ENCODE measurements around the gene TMEM213. TPM values are rescaled to one million over a fixed set of nuclear protein-coding genes. Genes with fewer than 3 reads are reported as not detected.

TMEM213 gene, protein sequence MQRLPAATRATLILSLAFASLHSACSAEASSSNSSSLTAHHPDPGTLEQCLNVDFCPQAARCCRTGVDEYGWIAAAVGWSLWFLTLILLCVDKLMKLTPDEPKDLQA
- total RNA-seq, result under 1 TPM in 1 of 2 donors, not detected in 1; 0.18 TPM

DNA sequence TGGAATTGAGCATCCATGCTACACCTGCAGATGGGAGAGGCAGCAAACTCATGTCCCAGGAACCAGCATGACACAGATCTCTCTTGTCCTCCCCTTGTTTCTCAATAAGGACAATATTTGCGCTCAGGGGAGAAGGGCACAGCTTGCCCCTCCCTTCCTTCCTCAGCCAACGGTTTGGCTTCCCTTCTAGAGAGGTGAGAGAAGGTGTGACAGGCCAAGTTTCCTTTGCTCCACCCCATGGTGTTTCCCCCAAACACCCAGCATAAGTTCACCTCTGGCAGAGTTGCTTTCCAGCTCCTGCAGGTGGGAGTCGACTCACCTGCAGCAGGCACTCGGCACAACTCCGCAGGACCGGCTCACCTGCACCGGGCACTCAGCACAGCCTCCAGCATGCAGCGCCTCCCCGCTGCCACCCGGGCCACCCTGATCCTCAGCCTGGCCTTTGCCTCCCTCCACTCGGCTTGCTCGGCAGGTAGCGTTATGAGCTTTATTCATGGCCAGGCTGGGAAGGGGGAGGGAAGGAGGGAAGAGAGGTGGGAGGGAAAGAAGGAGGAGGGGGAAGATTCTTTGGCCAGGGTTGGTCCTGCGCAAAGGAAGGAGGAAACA is at the start of gene TMEM213, which contains the start of gene ATP6V0A4:
Gene TMEM213, plus strand, starts transcription at position 280 of the 606 bp plus-strand sequence. Its CDS starts 111 bp downstream, at position 391.
Gene ATP6V0A4, minus strand, starts transcription at position 482 of the 606 bp plus-strand sequence. CDS start 26,949 bp downstream, outside the sequence.
- Mint-ChIP-seq H3K36me3 (no peaks in the 10 kb centered on the region), H3K9me3 (peaks cover 0 to 5% of the 10 kb centered on the region in 2 donors), H3K27ac (no peak within 1 kb of the TSS)
- ATAC-seq (no peak), DNase-seq (ENCODE audit: low spot score in 2 of 2) (no peak)

DNA sequence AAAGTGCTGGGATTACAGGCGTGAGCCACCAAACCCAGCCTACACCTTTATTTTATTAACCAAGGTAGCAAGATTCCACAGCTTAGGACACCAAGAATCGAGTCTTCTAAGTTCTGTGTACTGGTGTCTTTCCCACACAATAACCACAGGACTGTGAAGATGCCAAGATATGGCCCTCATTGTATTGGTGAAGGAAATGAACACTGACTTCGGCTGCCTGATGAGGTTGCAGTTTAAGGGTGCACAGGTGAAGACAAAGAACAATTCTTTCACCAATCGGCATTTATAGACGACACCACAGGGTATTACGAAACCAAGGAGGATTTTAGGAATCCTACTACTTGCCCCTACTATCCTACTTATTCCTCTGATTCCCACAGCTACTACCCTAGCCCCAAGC is 49.1 kb upstream of the TMEM213 start:
- H3K36me3 Mint-ChIP-seq, result peaks cover 0 to 8% of the 10 kb centered on the region in 2 donors
- peaks cover 0 to 5% of the 10 kb centered on the region in 2 donors for H3K9me3 Mint-ChIP-seq
- ATAC-seq, result no peak
- no peak for DNase-seq (ENCODE audit: low spot score in 2 of 2)
- peak overlapping the region in 1 of 2 donors; percentile 25 for H3K27ac Mint-ChIP-seq

- Mint-ChIP-seq H3K36me3 (peaks cover 0 to 8% of the 10 kb centered on the region in 2 donors), H3K27ac (no peak overlapping the region), H3K9me3 (peaks cover 0 to 5% of the 10 kb centered on the region in 2 donors)
- DNase-seq (ENCODE audit: low spot score in 2 of 2) (no peak), ATAC-seq (no peak)
Measured at GRCh38 chr7:138749960-138750359, 47.8 kb upstream of the TMEM213 start.

- DNase-seq (ENCODE audit: low spot score in 2 of 2) (no peak), ATAC-seq (no peak)
- H3K27ac Mint-ChIP-seq, result peak overlapping the region in 1 of 2 donors; percentile 18
- H3K36me3 Mint-ChIP-seq, result peaks cover 0 to 8% of the 10 kb centered on the region in 2 donors
- H3K9me3 Mint-ChIP-seq, result peaks cover 0 to 5% of the 10 kb centered on the region in 2 donors
Measured at GRCh38 chr7:138750473-138750872, 47.3 kb upstream of the TMEM213 start.

DNA sequence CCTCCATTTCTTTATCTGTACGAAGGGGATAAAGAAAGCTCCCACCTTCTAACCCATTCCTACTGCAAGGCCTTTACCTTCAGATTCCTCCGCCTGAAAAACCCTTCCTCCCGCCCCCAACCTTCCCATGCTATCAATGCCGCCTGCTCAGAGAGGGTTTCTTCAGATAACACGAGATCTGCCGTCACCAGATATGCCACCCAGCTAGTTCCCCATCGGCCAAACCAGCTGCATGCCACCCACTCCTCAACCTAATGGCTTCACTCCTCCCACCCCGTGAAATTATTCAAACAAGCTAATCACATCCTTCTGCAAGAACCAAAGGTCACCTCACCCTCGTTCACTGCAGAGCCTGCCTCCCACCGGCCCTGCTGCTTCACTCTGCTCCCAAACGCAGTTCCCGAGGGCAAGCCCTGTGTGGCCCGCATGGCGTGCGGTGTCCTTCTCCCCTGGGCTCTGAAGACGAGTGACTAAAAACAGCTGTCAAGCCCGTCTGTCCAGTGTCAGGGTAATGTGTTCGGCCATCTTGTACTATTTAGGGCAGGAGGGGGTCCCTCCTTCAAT is 46.8 kb upstream of the TMEM213 start:
- H3K36me3 Mint-ChIP-seq, result peaks cover 0 to 8% of the 10 kb centered on the region in 2 donors
- H3K9me3 Mint-ChIP-seq, result peaks cover 0 to 5% of the 10 kb centered on the region in 2 donors
- no peak for ATAC-seq
- no peak for DNase-seq (ENCODE audit: low spot score in 2 of 2)
- H3K27ac Mint-ChIP-seq, result peak overlapping the region in 1 of 2 donors; percentile 18

- ATAC-seq, result peak; percentile 97 to 98
- peak; percentile 78 to 94 for DNase-seq (ENCODE audit: low spot score in 2 of 2)
- Mint-ChIP-seq H3K36me3 (peaks cover 0 to 8% of the 10 kb centered on the region in 2 donors), H3K9me3 (peaks cover 0 to 5% of the 10 kb centered on the region in 2 donors), H3K27ac (peak overlapping the region; percentile 62 to 80)
Measured at GRCh38 chr7:138752518-138753149, 45.2 kb upstream of the TMEM213 start.

- Mint-ChIP-seq H3K27ac (peak overlapping the region; percentile 52 to 80), H3K36me3 (peaks cover 0 to 8% of the 10 kb centered on the region in 2 donors), H3K9me3 (peaks cover 0 to 5% of the 10 kb centered on the region in 2 donors)
- no peak for DNase-seq (ENCODE audit: low spot score in 2 of 2)
- ATAC-seq, result no peak
Measured at GRCh38 chr7:138753150-138753518, 44.7 kb upstream of the TMEM213 start.

DNA sequence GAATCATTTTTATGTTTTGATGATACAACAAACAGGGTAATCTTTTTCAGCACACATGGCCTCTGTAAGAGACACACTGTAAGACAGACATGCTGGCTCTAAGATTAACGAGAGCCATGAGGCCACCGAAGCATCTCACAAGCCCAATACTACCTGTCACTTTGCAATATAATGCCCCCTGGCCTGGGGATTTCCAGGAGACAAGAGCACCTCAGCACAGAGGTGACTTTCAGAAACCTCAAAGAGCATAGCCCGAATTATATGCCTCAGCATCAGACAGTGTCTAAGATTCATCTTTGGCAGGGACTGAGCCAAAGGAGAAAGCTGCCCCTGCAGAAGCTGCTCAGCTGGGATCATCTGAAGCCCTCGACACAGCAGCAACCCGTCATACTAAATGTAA is 44.2 kb upstream of the TMEM213 start:
- no peak for DNase-seq (ENCODE audit: low spot score in 2 of 2)
- ATAC-seq, result no peak
- Mint-ChIP-seq H3K36me3 (peaks cover 0 to 8% of the 10 kb centered on the region in 2 donors), H3K9me3 (peaks cover 0 to 5% of the 10 kb centered on the region in 2 donors), H3K27ac (peak overlapping the region; percentile 72 to 80)

GRCh38 chr7:138755331-138755747 is 42.5 kb upstream of the TMEM213 start:
- DNase-seq (ENCODE audit: low spot score in 2 of 2) (no peak), ATAC-seq (no peak)
- H3K9me3 Mint-ChIP-seq, result peaks cover 0 to 5% of the 10 kb centered on the region in 2 donors
- H3K27ac Mint-ChIP-seq, result peak overlapping the region in 1 of 2 donors; percentile 40
- H3K36me3 Mint-ChIP-seq, result no peaks in the 10 kb centered on the region

DNA sequence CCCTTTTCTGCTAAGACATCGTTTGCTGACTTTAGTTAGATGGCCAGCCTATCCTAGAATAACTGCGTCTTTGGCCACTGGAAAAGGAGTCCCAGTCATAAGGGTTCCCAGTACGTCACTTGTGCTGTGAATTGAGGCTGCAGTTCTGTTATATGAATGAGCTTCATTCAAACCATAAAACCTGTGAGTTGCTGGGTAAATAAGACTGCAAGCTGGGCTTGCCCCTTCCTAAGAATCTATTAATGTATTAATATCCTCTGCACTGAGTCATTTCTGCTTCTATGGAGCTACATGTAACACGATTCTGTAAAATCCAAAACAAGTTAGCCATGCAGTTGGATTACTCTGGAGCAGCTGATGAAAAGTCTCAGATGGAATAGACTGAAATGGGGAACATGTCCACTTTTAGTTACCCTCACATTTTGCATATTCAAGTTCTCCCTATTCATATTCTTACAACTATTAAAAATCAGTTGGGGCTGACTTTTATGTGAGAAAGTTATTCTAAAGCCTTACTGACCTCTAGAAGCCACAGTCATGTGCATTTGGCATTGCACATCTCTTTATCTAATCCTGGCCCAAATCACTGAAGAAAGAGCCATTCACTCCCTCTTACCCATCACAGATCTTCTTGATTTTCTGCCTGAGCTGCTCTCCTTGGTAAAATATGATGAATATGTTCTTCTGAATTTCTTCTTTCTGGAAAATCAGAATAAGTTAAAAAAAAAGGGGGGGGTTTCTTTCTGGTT is 41.8 kb upstream of the TMEM213 start:
- DNase-seq (ENCODE audit: low spot score in 2 of 2) (no peak), ATAC-seq (no peak)
- Mint-ChIP-seq H3K27ac (peak overlapping the region in 1 of 2 donors; percentile 40), H3K9me3 (peaks cover 0 to 5% of the 10 kb centered on the region in 2 donors), H3K36me3 (no peaks in the 10 kb centered on the region)

DNA sequence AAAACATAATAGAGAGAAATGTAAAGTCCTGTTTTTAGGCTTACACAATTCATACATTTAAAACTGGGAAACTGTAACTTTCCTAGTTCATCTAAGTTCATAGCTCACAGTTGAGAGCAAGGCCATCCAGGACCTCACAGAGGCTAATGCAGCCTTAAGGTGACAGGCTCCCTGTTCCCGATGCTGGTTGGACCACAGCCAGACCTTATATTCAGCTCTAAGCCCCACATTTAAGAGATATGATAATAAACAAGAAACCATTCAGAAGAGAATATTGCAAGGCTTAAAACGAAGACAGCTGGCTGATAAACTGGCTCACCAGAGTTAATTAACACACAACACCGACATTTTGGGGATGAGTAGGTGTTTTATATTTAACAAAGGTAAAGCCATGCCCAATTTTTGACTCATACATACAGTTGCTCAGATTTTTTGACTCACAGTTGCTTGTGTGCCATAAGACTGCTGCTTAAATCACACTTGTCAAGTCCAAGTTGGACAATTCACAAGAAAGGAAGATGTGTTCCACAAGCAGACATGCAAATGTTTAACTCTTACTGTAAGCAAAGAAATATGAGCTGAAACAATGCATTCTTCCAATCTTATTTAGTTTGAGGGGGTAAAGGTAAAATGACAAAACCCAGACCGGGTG is 41.1 kb upstream of the TMEM213 start:
- ATAC-seq (no peak), DNase-seq (ENCODE audit: low spot score in 2 of 2) (no peak)
- Mint-ChIP-seq H3K27ac (peak overlapping the region in 1 of 2 donors; percentile 48), H3K9me3 (no peaks in the 10 kb centered on the region), H3K36me3 (no peaks in the 10 kb centered on the region)

GRCh38 chr7:138768241-138768640 is 29.6 kb upstream of the TMEM213 start:
- Mint-ChIP-seq H3K27ac (no peak overlapping the region), H3K36me3 (no peaks in the 10 kb centered on the region), H3K9me3 (no peaks in the 10 kb centered on the region)
- ATAC-seq (no peak), DNase-seq (ENCODE audit: low spot score in 2 of 2) (no peak)

DNA sequence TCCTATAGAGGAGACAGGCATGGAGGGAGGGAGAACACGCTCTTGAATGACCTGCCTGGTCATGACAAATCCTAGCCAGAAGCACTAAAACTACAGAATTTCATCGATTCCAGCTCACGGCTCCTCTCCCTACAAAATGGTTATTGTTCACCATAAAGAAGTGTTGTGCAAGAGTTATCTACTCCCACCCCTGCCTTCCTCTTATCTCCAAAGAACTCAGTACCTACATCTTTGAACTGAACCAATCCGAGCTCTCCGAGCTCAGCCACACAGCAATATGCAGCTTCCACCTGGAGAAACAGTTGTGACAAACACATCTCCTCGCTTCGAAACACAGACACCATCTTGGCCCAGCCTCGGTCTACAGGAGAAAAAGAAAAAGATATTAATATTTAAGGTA is 26.9 kb upstream of the TMEM213 start:
- H3K36me3 Mint-ChIP-seq, result no peaks in the 10 kb centered on the region
- peak overlapping the region in 1 of 2 donors; percentile 12 for H3K27ac Mint-ChIP-seq
- no peak for ATAC-seq
- no peaks in the 10 kb centered on the region for H3K9me3 Mint-ChIP-seq
- DNase-seq (ENCODE audit: low spot score in 2 of 2), result no peak

GRCh38 chr7:138773176-138773575 is 24.6 kb upstream of the TMEM213 start:
- H3K36me3 Mint-ChIP-seq, result no peaks in the 10 kb centered on the region
- DNase-seq (ENCODE audit: low spot score in 2 of 2) (no peak), ATAC-seq (no peak)
- peak overlapping the region in 1 of 2 donors; percentile 53 for H3K27ac Mint-ChIP-seq
- no peaks in the 10 kb centered on the region for H3K9me3 Mint-ChIP-seq

DNA sequence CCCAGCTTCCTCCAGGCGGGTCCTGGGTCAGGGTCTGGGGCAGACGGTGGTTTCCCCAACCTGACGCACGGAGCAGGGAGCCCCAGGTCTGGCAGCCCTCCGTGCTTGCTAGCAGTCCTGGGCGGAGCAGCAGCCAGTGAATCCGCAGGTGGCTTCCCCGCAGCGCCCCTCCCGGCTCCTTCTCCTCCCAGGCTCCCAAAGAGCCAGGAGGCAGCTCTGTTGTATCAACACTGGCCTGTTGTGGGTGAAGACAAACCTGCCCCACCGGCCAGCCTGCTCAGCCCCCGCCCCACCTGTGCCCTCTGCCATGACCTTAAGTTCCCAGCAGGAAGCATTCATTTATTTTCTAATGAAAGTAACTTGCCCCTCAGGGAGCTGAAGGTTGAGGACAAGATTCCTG is 24.0 kb upstream of the TMEM213 start:
- H3K36me3 Mint-ChIP-seq, result no peaks in the 10 kb centered on the region
- H3K9me3 Mint-ChIP-seq, result no peaks in the 10 kb centered on the region
- DNase-seq (ENCODE audit: low spot score in 2 of 2) (no peak), ATAC-seq (no peak)
- no peak overlapping the region for H3K27ac Mint-ChIP-seq

GRCh38 chr7:138776166-138776833 is 21.5 kb upstream of the TMEM213 start:
- no peaks in the 10 kb centered on the region for H3K36me3 Mint-ChIP-seq
- no peak for DNase-seq (ENCODE audit: low spot score in 2 of 2)
- no peak overlapping the region for H3K27ac Mint-ChIP-seq
- ATAC-seq, result no peak
- H3K9me3 Mint-ChIP-seq, result peaks cover 0 to 3% of the 10 kb centered on the region in 2 donors
